ENCODE measurements around the gene ACD. TPM values are rescaled to one million over a fixed set of nuclear protein-coding genes. Genes with fewer than 3 reads are reported as not detected.

Gene ACD
- total and polyA plus RNA-seq, 9 of the 15 experiments (the other 6 are each of a cell fraction or from before 2014, with no cell fraction given) = 4.2 to 47.4 (median 19.2) TPM

GRCh38 chr16:67666559-67667452 lies 6.7 kb upstream of the ACD start, which contains the start of the genes C16orf86 and ENKD1 (continued):
- no peak for TF ChIP-seq MCM7 (IDR thresholded peaks at IDR 0.05)
- no peak for TF ChIP-seq NCOA2 (IDR thresholded peaks at IDR 0.05; ENCODE audit: partially characterized antibody in 2 of 2)
- no peak for TF ChIP-seq ATF1 (CRISPR knock-in tag; IDR thresholded peaks at IDR 0.05)
- peak; percentile 47; the same call in 1 of the 2 replicates for TF ChIP-seq ATF1 (tag; IDR thresholded peaks at IDR 0.05)
- no peak for TF ChIP-seq BCOR (IDR thresholded peaks at IDR 0.05)
- peak; percentile 69; the same call in 1 of the 2 replicates for TF ChIP-seq HNRNPL (IDR thresholded peaks at IDR 0.05; ENCODE audit: low read depth, low read length)
- TF ChIP-seq EZH2 (IDR thresholded peaks at IDR 0.05; ENCODE audit: borderline replicate concordance, low read depth, low read length) = no peak
- TF ChIP-seq THAP12 (CRISPR knock-in tag; IDR thresholded peaks at IDR 0.05) = no peak
- no peak for TF ChIP-seq ZNF740 (CRISPR knock-in tag; IDR thresholded peaks at IDR 0.05)
- TF ChIP-seq ZNF740 (tag; IDR thresholded peaks at IDR 0.05) = no peak
- no peak for TF ChIP-seq SP2 (IDR thresholded peaks at IDR 0.05; ENCODE audit: extremely low read depth, low read depth, low read length, poor library complexity, severe bottlenecking)
- TF ChIP-seq MED1 (CRISPR knock-in tag; IDR thresholded peaks at IDR 0.05; ENCODE audit: borderline replicate concordance) = no peak
- no peak for TF ChIP-seq ZNF639 (CRISPR knock-in tag; conservative IDR thresholded peaks at IDR 0.05 in 1 of 2, IDR thresholded peaks at IDR 0.05 in 1 of 2)
- no peak for TF ChIP-seq ZNF354B (CRISPR knock-in tag; IDR thresholded peaks at IDR 0.05)
- TF ChIP-seq SAFB (IDR thresholded peaks at IDR 0.05; ENCODE audit: borderline replicate concordance, low read depth, low read length) = no peak
- TF ChIP-seq SMAD3 (CRISPR knock-in tag; conservative IDR thresholded peaks at IDR 0.05) = no peak
- TF ChIP-seq ZNF280B (CRISPR knock-in tag; IDR thresholded peaks at IDR 0.05) = no peak
- TF ChIP-seq CBX8 (IDR thresholded peaks at IDR 0.05; ENCODE audit: borderline replicate concordance, extremely low read depth, low read depth, low read length, poor library complexity, severe bottlenecking) = no peak
- TF ChIP-seq NFE2L1 (tag; IDR thresholded peaks at IDR 0.05; ENCODE audit: borderline replicate concordance, low read depth) = no peak
- no peak for TF ChIP-seq ZNF316 (IDR thresholded peaks at IDR 0.05)

Measured in K562 (cell line).